Calu3 (cell line): ENCODE results near the gene BSCL2. TPM values are rescaled to one million over a fixed set of nuclear protein-coding genes. Genes with fewer than 3 reads are reported as not detected.
A peak's percentile ranks its signal among the peaks of the same experiment; 100 is the strongest.
"Not testable (repeated sequence)": the region's sequence is repeated elsewhere in the genome, so short reads cannot be mapped to it uniquely, and the experiment has no call there.

ENCODE experiments used
- BruUV-seq: library from RNA; stranded (reverse); fragments of 400-500 nt; replicated peaks from 2 replicates; lab custom pipeline; 2021; lab: Mats Ljungman, UMichigan
- CTCF ChIA-PET: fragments of 300-600 bp; sonication (Branson Sonifier 250); formaldehyde crosslinking; loops from one replicate; lab custom pipeline; 2022; ENCODE audit warnings: antibody characterized with exemption; lab: Charles Lee
- DNase-seq: peaks from one replicate; pipeline ENCODE4 v3.0.0; 2022
- H3K27ac Mint-ChIP-seq: one replicate; pipeline ENCODE4 v1.8.0; 2022; ENCODE audit warnings: mixed read lengths; ENCODE audit not compliant: unreplicated experiment
- H3K27me3 Mint-ChIP-seq: one replicate; pipeline ENCODE4 v1.8.0; 2022; ENCODE audit warnings: mixed read lengths; ENCODE audit not compliant: unreplicated experiment
- H3K36me3 Mint-ChIP-seq: one replicate; pipeline ENCODE4 v1.8.0; 2022; ENCODE audit warnings: mild to moderate bottlenecking, moderate library complexity, mixed read lengths; ENCODE audit not compliant: insufficient read depth, unreplicated experiment
- H3K4me1 Mint-ChIP-seq: one replicate; pipeline ENCODE4 v1.8.0; 2022; ENCODE audit warnings: mild to moderate bottlenecking, low read depth, mixed read lengths; ENCODE audit not compliant: unreplicated experiment
- H3K4me3 Mint-ChIP-seq: one replicate; pipeline ENCODE4 v1.8.0; 2022; ENCODE audit warnings: mild to moderate bottlenecking, low read depth, moderate library complexity, mixed read lengths; ENCODE audit not compliant: unreplicated experiment
- H3K9me3 Mint-ChIP-seq: one replicate; pipeline ENCODE4 v1.8.0; 2022; ENCODE audit warnings: low read depth, mixed read lengths; ENCODE audit not compliant: unreplicated experiment
- CTCF ChIP-seq: fragments of 200-600 bp; IDR thresholded peaks from one replicate; pipeline ENCODE4 v1.8.0; 2022; ENCODE audit warnings: antibody characterized with exemption; ENCODE audit not compliant: unreplicated experiment
- intact Hi-C: fragments of 100-400 bp; cut with micrococcal nuclease; formaldehyde crosslinking; loops from one replicate; pipeline ENCODE4 v1.10.0; 2022; ENCODE audit not compliant: unreplicated experiment
- total RNA-seq: library from RNA; stranded (reverse); gene quantifications from 2 replicates; pipeline ENCODE4 v1.2.3, GENCODE V29; 2022

Gene BSCL2
- total RNA-seq, 1 experiment from 2014 or later = 71.5 TPM

- no peak overlapping the region for H3K27ac Mint-ChIP-seq
- H3K9me3 Mint-ChIP-seq = no peaks in the 10 kb centered on the region
- H3K4me1 Mint-ChIP-seq = peaks cover 16% of the 10 kb centered on the region
- no peaks in the 10 kb centered on the region for H3K27me3 Mint-ChIP-seq
- peaks cover 13% of the 10 kb centered on the region for H3K36me3 Mint-ChIP-seq
- TF ChIP-seq CTCF = no peak
- DNase-seq = no peak
- no peak overlapping the region for H3K4me3 Mint-ChIP-seq
- no TSS peak for BruUV-seq
- CTCF ChIA-PET = no interaction called here
- intact Hi-C loops = no loop called here
Observed at GRCh38 chr11:62654297-62654696, 52.9 kb downstream of the BSCL2 start.

- peaks cover 29% of the 10 kb centered on the region for H3K36me3 Mint-ChIP-seq
- H3K4me1 Mint-ChIP-seq = peaks cover 16% of the 10 kb centered on the region
- CTCF ChIA-PET = interaction anchor here (0.7 to 1.0 kb wide), 3 partner anchors 12 to 439 kb away, joined by 3 to 6 read pairs (median 3); partner anchors contain the start of genes C11orf98 and CSKMT
- TF ChIP-seq CTCF = no peak
- H3K4me3 Mint-ChIP-seq = peak overlapping the region; percentile 93
- TSS peak; percentile 73 for BruUV-seq
- DNase-seq = no peak
- H3K27ac Mint-ChIP-seq = peak overlapping the region; percentile 75
- H3K9me3 Mint-ChIP-seq = no peaks in the 10 kb centered on the region
- intact Hi-C loops = no loop called here
- H3K27me3 Mint-ChIP-seq = no peaks in the 10 kb centered on the region
Observed at GRCh38 chr11:62652161-62653006, 54.8 kb downstream of the BSCL2 start.

- BruUV-seq, intact Hi-C loops, DNase-seq, CTCF ChIA-PET, H3K4me3 Mint-ChIP-seq, H3K9me3 Mint-ChIP-seq, H3K27ac Mint-ChIP-seq, H3K27me3 Mint-ChIP-seq: not testable (repeated sequence)
- Mint-ChIP-seq H3K4me1 (peaks cover 16% of the 10 kb centered on the region), H3K36me3 (peaks cover 48% of the 10 kb centered on the region)
Observed at GRCh38 chr11:62650283-62650682, 56.9 kb downstream of the BSCL2 start.

GRCh38 chr11:62649486-62649885 lies 57.7 kb downstream of the BSCL2 start:
- intact Hi-C loops = no loop called here
- Mint-ChIP-seq H3K4me1 (peaks cover 16% of the 10 kb centered on the region), H3K9me3 (no peaks in the 10 kb centered on the region), H3K27ac (no peak overlapping the region), H3K27me3 (no peaks in the 10 kb centered on the region), H3K4me3 (no peak overlapping the region), H3K36me3 (peaks cover 54% of the 10 kb centered on the region)
- no peak for DNase-seq
- no TSS peak for BruUV-seq
- TF ChIP-seq CTCF = no peak
- CTCF ChIA-PET = interaction anchor here (0.6 kb wide), 1 partner anchor 71 kb away, joined by 3 read pairs; no protein-coding TSS in a partner anchor
